ENCODE measurements around the gene IL21R. TPM values are rescaled to one million over a fixed set of nuclear protein-coding genes. Genes with fewer than 3 reads are reported as not detected.

Gene IL21R
- total RNA-seq, 1 donor from 2014 or later: 167 TPM

DNA sequence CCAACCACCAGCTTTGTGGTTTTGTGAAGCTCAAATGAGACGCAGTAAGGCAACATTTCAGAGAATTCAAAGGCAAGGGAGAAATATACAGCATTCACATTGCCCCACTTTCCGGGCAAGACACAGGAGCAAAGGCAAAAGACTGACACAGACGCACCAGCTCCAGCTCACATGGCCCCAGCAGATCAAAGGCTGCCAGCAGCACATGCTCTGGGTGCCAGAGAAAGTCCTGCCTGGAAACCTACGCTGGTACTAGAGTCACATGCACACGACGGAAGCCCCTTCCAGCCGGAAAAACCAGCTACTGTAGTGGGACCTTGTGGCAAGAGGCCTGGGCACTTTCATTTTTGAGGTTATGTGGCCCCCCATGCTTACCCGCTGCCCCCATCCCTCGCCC is 97.7 kb downstream of the IL21R start:
- DNase-seq (no peak), ATAC-seq (ENCODE audit: low read depth) (no peak)
- TF ChIP-seq, protein P1, sequence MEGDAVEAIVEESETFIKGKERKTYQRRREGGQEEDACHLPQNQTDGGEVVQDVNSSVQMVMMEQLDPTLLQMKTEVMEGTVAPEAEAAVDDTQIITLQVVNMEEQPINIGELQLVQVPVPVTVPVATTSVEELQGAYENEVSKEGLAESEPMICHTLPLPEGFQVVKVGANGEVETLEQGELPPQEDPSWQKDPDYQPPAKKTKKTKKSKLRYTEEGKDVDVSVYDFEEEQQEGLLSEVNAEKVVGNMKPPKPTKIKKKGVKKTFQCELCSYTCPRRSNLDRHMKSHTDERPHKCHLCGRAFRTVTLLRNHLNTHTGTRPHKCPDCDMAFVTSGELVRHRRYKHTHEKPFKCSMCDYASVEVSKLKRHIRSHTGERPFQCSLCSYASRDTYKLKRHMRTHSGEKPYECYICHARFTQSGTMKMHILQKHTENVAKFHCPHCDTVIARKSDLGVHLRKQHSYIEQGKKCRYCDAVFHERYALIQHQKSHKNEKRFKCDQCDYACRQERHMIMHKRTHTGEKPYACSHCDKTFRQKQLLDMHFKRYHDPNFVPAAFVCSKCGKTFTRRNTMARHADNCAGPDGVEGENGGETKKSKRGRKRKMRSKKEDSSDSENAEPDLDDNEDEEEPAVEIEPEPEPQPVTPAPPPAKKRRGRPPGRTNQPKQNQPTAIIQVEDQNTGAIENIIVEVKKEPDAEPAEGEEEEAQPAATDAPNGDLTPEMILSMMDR (IDR thresholded peaks at IDR 0.05): no peak
- H3K4me1 Mint-ChIP-seq: no peaks in the 10 kb centered on the region
- no peaks in the 10 kb centered on the region for H3K9me3 Mint-ChIP-seq
- CTCF ChIA-PET: no interaction called here
- H3K4me3 Mint-ChIP-seq: no peak overlapping the region
- no peak overlapping the region for H3K27ac Mint-ChIP-seq
- POLR2A ChIA-PET: no interaction called here
- intact Hi-C loops (cut with micrococcal nuclease): no loop called here
- H3K27me3 Mint-ChIP-seq: no peaks in the 10 kb centered on the region
- H3K36me3 Mint-ChIP-seq (ENCODE audit: low read depth): peaks cover 94% of the 10 kb centered on the region

DNA sequence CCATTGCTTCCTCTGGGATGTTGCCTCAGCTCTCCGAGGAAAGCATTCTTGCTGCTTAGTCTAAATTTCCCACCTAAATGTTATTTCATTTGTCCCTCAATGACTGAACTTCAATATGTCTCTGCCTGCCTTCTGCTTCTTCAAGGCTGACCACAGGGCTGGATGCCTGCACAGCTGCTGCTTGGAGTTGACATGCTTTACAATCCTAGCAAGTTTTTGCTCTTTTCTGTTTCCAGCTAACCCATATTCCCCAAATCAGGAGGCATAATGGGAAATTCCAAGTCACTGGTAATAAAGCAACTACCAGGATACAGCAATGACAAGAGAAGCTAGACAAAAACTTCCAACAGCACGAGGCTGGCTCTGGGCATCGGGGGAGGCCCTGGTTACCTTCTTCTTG is 98.8 kb downstream of the IL21R start:
- DNase-seq (no peak), ATAC-seq (ENCODE audit: low read depth) (no peak)
- Mint-ChIP-seq H3K27me3 (no peaks in the 10 kb centered on the region), H3K9me3 (no peaks in the 10 kb centered on the region), H3K27ac (no peak overlapping the region), H3K4me3 (no peak overlapping the region), H3K36me3 (ENCODE audit: low read depth) (peaks cover 93% of the 10 kb centered on the region), H3K4me1 (no peaks in the 10 kb centered on the region)
- CTCF ChIA-PET: no interaction called here
- POLR2A ChIA-PET: no interaction called here
- TF ChIP-seq, protein P1 (IDR thresholded peaks at IDR 0.05): no peak
- intact Hi-C loops (cut with micrococcal nuclease): no loop called here

Other genes with a start within 250 kb of the IL21R start
- gene KDM8, start 198.6 kb upstream of the IL21R start, total RNA-seq: 13.4 and 17.9 TPM in 2 replicates
- gene NSMCE1, start 133.4 kb upstream of the IL21R start, total RNA-seq: 61.0 and 68.3 TPM in 2 replicates
- gene IL4R, start 88.2 kb upstream of the IL21R start, total RNA-seq: 176 and 202 TPM in 2 replicates
- 47.7 and 52.3 TPM in 2 replicates for gene GTF3C1, start 147.7 kb downstream of the IL21R start, total RNA-seq
- 32.3 and 40.4 TPM in 2 replicates for gene KATNIP, start 148.0 kb downstream of the IL21R start, total RNA-seq